ENCODE measurements around the gene HOGA1.

DNA sequence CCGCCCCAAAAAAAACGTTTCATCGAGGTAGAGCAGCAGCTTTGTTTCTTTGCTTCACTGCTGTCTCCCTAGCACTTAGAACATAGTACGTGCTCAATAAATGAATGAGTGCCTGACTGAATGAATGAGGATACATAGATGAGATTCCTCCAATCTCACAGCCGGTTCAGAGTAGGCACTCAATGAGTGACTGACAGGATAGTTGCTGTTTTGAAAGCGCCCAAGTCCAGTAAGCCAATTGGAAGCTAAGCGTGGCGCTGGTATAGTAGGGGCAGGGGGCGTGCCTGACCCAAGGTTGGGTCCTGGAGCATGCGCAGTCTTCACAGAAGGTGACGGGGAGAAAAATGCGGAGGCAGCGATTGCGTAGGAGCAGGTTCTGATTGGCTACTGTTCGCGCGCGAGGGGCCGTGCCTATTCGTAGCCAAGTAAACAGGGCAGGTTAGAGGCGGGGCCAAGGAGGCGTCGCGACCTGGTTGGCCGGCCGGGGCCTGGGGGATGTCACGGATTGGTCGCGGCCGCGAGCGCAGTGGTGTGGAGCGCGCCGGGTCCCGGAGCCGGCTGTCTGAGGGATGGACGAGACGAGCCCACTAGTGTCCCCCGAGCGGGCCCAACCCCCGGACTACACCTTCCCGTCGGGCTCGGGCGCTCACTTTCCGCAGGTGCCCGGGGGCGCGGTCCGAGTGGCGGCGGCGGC, 56.1 kb downstream of the HOGA1 start, which contains the start of gene PI4K2A:
- TF ChIP-seq, protein P1, sequence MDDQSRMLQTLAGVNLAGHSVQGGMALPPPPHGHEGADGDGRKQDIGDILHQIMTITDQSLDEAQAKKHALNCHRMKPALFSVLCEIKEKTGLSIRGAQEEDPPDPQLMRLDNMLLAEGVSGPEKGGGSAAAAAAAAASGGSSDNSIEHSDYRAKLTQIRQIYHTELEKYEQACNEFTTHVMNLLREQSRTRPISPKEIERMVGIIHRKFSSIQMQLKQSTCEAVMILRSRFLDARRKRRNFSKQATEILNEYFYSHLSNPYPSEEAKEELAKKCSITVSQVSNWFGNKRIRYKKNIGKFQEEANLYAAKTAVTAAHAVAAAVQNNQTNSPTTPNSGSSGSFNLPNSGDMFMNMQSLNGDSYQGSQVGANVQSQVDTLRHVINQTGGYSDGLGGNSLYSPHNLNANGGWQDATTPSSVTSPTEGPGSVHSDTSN (IDR thresholded peaks at IDR 0.05) = peak; percentile 63
- TF ChIP-seq RAD21 (IDR thresholded peaks at IDR 0.05; ENCODE audit: low read length) (no peak), TAF1 (IDR thresholded peaks at IDR 0.05; ENCODE audit: borderline replicate concordance, low read depth, low read length) (peak; percentile 77), RXRA (IDR thresholded peaks at IDR 0.05; ENCODE audit: borderline replicate concordance, low read depth) (no peak), RFX5 (IDR thresholded peaks at IDR 0.05; ENCODE audit: low read length) (peak; percentile 93), JUND (IDR thresholded peaks at IDR 0.05) (no peak), POLR2AphosphoS5 (IDR thresholded peaks at IDR 0.05; ENCODE audit: low read depth, low read length) (peak; percentile 20), FOXM1 (IDR thresholded peaks at IDR 0.05; ENCODE audit: low read depth) (no peak), YY1 (IDR thresholded peaks at IDR 0.05; ENCODE audit: low read depth) (no peak), SIN3A (IDR thresholded peaks at IDR 0.05; ENCODE audit: borderline replicate concordance, low read depth, low read length) (peak; percentile 37; the same call in 1 of the 2 replicates), EP300 (IDR thresholded peaks at IDR 0.05; ENCODE audit: borderline replicate concordance in 1 of 2, low read depth in 1 of 2, low read length in 1 of 2) (peak in 1 of 2 experiments; percentile 26; a peak in 1 of 4 replicates), FOXJ3 (CRISPR knock-in tag; IDR thresholded peaks at IDR 0.05) (no peak)
- TF ChIP-seq, protein P2, sequence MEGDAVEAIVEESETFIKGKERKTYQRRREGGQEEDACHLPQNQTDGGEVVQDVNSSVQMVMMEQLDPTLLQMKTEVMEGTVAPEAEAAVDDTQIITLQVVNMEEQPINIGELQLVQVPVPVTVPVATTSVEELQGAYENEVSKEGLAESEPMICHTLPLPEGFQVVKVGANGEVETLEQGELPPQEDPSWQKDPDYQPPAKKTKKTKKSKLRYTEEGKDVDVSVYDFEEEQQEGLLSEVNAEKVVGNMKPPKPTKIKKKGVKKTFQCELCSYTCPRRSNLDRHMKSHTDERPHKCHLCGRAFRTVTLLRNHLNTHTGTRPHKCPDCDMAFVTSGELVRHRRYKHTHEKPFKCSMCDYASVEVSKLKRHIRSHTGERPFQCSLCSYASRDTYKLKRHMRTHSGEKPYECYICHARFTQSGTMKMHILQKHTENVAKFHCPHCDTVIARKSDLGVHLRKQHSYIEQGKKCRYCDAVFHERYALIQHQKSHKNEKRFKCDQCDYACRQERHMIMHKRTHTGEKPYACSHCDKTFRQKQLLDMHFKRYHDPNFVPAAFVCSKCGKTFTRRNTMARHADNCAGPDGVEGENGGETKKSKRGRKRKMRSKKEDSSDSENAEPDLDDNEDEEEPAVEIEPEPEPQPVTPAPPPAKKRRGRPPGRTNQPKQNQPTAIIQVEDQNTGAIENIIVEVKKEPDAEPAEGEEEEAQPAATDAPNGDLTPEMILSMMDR (IDR thresholded peaks at IDR 0.05) = no peak
